Kidney capillary endothelial cell (primary cell): ENCODE data around the gene EOLA2.
"Not testable (repeated sequence)": the region's sequence is repeated elsewhere in the genome, so short reads cannot be mapped to it uniquely, and the experiment has no call there.

ENCODE experiments used
- DNase-seq: peaks from one replicate; pipeline ENCODE4 v3.0.0-alpha.2; 2018; ENCODE audit warnings: low spot score

The EOLA2 gene

DNA sequence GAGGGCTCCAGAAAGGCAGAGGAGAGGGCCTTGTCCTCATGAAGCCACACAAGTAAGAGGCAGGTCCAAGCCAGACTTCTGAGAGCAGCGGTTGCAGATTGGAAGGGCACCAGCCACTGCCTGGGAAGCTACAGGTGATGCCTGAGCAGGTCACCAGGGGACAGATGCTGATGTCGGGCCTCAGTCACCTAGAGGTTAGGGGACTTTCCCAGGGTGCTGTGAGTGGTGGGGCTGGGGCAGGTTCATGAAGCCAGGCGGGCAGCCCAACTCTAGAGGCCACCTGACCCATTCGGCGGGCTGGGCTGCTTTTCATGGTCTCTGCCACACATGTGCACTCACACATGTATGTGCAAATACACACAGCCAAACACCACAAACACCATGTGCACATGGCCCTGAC lies 5.3 kb downstream of the EOLA2 start:
- not testable (repeated sequence) for DNase-seq

DNA sequence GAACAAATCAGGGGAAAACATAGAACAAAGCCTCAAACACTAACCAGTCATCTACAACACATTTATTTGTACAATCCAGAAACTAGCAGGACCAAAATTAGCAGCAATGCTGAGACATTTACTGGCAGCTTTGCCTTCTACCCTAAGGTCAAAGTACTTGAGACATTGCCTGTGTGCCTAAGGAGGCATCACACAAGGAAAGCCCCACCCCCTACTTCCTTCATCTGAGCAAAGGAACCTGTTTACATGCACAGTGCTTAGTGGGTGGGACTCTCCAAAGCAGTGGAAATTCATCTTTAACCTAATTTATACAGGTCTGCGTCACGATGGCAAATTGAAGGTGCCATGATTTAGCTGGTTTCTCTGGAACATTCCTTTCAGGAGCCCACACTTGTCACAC lies 6.1 kb downstream of the EOLA2 start:
- DNase-seq = not testable (repeated sequence)

DNA sequence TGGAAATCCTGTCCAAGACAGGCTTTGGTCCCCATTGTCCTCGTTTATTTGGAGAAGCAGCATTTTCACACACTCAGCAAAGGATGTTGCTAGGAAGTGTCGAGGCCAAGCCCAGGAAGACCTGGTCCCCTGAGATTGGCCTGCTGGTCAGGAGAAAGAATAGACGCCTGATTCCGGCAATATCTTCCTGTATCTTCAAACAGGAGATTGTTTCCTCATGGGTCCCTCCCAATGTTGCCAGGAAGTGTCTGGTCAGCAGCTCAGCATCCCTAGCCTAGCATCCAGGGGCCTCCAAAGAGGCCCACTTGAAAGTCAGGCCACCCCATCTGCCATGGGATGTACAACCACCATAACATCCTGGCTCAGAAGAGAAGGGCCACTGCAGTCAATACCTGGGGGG lies 6.9 kb downstream of the EOLA2 start:
- not testable (repeated sequence) for DNase-seq

DNA sequence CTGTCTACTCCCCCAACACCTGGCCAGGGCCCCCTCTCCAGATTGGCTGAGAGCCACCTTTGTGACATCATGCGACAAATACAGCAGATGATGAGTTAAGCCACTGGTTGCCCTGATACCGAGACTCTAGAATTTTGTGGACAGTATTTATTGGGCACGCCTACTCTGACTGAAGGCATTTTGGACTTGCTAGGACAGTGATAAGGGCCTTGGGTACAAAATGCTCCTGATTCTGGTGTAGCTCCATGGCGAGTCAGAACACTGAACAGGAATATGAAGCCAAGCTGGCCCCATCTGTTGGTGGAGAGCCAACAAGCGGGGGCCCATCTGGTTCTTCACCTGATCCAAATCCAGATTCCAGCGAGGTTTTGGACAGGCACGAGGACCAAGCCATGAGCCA lies 8.9 kb downstream of the EOLA2 start, which contains the start of gene HSFX4:
TSS of gene HSFX4 (plus strand) at position 174 of the 400 bp plus-strand sequence. CDS start at position 246, 72 bp downstream.
- not testable (repeated sequence) for DNase-seq

DNA sequence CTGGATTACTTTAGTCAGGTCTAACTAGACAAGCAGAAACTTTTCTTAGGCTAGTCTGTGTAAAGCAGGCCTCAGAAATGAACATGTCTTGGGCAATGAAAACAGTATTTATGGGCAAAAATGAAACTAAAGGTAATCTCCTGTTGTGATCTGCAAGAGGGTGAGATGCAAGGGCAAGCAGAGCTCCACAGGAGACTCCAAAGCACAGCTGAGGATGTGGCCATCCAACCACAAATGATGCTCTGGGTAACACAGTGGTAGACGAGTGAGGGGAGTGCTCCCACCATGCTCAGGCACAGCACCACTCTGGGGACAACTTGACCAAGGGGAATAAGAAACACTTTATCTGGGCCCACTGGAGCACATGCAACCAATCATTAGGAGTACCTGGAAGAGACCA lies 9.7 kb downstream of the EOLA2 start:
- DNase-seq = not testable (repeated sequence)

DNA sequence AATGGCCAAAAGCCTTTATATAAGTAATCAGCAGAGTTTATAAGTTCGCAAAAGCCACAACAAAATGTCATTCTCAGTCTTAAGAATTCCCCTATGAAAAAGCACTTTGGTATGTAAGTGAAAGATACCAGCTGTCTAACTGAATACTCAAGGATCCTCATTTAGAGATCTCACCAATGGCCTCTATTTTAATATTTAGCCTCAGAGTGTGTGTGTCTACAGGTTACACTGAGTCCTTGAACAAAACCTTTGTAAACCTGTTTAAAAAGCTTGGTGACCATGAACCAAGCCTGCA lies 10.4 kb downstream of the EOLA2 start:
- DNase-seq = not testable (repeated sequence)

DNA sequence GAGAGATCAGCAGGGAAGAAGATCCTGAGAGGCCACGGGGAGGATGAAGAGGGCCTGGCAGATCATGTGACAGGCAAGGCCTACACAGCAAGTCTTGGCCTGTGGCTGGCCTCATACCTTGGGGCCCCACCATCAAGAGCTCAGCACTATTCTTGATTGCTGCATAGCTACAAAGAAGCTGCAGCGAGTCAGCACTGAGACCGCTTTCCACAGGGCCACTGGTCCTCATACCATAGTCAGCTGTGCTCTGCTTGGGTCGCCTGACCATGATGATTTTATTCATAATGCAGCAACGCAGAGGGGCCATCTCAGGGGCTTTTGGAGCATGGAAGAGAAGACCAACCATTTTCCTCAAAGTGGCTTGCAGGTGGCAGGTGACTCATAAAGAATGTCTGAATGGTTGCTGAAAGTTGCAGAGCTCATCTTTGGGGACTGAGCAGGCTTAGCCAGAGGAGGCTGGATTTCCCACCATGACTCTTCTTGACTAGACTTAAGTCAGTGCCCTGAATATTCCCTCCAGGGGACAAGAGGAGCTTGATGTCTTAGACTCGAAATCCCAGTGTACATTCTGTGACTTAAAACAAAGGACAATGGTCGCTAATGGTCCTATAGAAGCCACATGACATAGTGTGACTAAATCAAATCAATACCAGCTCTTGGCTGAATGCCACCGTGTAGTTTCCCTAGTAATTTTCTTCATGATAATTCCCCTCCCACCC lies 10.9 kb downstream of the EOLA2 start:
- not testable (repeated sequence) for DNase-seq

DNA sequence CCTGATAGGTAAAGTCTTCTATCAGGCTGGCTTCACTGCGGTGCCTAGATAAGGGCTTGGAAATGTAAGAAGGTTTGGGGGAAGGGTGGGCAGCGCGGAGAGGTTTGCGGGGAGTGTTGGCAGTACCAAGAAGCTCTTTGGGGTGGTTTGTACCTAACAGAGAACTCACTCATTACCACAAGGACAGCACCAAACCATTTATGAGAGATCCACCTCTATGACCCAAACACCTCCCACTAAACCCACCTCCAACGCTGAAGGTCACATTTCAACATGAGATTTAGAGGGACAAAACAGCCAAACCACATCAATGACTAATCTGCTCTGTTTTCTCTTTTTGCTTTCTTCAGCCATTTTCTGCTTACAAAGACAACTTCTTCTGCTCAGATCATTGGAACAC lies 13.9 kb downstream of the EOLA2 start:
- DNase-seq = not testable (repeated sequence)

DNA sequence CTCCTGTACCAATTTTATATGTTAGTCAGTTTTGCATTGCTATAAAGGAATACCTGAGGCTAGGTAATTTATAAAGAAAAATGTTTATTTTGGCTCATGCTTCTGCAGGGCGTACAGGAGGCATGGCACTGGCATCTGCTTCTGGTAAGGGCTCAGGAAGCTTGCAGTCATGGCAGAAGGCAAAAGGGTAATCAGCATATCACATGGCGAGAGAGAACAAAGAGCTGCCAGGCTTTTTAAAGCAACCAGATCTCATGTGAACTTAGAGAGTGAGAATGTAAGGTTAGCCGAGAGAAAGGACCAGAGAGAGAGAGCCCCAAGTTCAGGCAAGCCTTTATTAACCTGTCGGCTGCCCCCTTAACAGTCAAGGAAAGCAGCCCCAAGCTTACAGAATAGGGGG lies 14.5 kb downstream of the EOLA2 start:
- DNase-seq = not testable (repeated sequence)

DNA sequence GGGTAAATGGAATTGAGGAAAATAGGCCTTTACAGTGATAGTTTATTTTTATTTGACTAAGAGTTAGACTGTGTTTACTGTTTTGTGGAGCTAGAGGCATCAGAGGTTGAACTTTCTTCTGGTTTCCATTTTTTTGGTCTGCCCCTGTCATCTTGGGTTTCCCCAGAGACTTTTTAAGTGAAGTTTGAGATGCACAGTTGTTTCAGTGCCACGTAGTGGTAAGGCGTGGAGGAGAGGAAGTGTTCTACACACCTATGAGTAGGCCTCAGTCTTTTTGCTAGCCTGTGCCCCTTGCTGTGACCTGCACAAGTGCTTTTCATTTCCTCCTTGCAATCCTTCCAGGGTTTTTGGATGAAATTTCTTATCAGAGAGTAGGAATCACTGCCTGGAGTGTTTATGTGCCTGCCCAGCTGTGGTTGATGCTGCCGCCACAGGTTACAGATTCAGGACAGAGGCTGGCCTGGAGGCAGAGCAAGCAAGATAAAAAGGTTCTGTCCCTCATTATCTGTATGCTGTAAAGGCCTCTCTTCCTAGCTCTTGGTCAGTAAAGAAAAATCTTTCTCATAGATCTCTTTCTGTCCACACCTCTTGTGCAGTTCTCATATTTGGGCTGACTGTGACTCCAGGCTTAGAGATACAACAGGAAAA lies 21.4 kb downstream of the EOLA2 start:
- no peak for DNase-seq

DNA sequence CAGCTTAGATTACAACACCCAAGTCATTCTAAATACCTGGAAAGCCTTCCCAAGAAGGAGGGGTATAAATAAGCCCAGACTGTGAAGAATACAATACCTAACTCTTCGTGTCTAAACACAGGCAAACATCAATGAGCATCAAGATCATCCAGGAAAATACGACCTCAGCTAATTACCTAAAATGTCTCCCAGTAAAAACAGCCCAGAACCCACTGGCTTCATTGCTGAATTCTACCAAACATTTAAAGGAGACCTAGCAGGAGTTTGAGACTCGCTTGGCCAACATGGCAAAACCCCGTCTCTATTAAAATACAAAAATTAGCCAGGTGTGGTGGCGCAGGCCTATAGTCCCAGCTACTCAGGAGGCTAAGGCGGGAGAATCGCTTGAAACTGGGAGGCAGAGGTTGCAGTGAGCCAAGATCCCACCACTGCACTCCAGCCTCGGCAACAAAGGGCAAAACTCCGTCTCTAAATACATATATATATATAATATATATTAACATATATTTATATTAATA lies 28.1 kb downstream of the EOLA2 start:
- no peak for DNase-seq

DNA sequence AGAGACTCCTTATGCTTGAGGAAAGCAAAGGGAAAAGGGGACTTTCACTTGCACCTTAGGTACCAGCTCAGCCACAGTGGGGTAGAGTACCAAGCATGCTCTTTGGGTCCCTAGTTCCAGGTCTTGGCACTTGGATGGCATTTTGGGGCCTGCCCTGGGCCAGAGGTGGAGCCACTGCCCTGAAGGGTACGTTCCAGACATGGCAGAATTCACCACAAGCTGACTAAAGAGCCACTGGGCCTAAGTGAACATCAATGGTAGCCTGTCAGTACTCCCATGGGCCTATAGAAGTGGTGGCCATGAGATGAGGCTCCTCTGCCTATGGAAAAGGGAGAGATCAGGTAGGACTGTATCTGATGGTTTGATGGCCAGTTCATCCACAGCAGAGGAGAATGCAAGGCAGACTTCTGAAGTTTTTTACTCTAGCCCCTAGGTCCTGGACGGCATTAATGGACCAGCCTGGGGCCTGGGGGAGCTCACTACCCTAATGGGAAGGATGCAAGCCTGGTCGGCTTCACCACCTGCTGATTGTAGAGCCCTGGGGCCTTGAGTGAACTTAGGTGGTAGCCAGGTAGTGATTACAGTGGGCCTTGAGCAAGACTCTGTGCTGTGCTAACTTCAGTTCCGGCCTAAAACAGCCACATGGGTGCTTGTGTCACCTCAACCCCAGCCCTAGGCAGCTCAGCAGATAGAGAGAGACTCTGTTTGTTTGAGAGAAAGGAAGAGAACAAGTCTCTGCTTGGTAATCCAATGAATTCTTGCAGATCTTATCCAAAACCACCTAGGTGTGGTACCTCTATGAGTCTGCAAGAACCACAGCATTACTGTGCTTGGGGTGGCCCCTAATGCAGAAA lies 28.7 kb downstream of the EOLA2 start:
- no peak for DNase-seq

DNA sequence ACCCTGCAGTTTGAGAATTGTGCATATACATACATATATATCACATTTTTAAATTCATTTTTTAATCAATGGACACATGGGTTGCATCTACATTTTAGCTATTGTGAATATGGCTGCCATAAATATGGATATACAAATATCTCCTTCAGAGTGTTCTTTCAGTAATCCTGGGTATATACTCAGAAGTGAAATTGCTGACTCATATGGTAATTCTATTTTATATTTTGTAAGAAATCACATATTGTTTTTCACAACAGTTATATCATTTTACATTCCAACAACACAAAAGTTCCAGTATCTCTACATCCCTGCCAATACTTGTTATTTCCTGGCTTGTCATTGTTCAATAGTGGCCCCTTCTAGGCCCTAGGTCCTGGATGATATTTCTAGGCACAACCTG lies 29.6 kb downstream of the EOLA2 start:
- DNase-seq = no peak

DNA sequence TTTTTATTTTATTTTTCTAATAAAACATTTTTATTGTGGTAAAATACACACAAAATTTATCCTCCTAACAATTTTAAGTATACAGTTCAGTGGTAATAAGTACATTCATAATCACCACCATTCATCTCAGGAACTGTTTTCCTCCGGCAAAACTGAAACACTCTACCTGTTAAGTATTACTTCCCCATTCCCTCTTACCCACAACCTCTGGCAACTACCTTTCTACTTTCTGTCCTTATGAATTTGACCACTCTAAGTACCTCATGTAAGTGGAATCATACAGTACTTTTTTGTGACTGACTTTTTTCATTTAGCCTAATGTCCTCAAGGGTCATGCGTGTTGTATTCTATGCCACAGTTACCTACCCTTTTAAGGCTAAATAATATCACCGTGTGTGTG lies 30.0 kb downstream of the EOLA2 start:
- DNase-seq = no peak

DNA sequence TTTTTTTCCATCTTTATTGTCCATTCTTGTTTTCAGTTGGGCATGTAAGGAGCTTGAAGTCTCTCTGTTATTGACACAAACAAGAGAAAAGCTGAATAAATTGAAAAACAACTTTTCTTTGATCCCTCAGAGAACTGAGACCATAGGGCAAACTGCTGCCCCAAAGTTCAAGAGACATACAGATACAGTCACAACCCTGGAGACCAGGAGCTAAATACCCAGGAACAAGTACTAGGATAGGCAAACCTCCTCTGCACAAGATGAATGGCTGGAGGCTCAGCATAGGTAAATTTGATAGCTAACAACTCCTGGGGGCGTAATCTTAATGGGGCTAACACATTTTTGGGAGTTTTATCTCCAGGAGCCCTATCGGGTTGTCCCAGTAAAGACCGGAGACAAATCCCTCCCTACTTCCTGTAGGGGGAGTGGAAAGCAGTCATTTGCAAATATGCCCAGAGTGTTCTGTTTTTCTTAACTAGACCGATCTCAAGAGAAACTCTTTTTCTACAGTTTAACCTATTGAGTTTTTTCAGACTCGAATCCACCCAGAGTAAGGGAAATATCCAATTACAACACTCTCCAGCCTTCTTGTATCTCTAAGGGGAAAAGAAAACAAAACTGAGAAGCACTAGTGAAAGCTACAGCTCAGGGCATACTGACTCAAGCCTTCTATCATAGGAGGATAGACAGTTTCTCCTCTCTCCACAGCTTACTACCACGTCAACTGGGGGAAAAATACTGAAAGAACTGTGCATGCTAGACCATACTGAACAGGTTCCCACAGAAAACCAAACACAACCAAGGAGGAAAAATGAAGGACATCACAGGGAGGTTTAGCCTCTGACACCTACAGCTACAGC lies 34.2 kb downstream of the EOLA2 start:
- DNase-seq = peak; percentile 0

DNA sequence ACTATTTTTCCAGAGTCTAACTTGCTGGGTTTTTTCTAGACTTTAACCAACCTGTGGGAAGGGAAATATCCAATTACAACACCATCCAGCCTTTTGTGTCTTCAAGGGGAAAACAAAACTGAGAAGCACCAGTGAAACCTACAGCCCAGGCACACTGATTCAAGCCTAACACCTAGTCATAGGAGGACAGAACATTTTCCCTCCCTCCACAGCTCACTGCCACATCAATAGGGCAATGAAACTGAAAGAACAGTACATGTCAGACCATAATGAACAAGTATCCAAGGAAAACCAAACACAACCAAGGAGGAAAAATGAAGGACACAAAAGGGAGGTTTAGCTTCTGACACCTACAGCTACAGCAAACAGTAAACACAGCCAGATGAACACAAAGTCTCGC lies 39.7 kb downstream of the EOLA2 start:
- DNase-seq = no peak

DNA sequence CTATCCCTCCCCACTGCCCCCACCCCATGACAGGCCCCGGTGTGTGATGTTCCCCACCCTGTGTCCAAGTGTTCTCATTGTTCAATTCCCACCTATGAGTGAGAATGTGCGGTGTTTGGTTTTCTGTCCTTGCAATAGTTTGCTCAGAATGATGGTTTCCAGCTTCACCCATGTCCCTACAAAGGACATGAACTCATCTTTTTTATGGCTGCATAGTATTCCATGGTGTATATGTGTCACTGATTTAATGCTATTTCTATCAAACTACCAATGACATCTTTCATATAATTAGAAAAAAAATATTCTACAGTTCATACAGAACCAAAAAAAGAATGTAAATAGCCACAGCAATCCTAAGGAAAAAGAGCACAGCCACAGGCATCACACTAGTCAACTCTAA lies 47.5 kb downstream of the EOLA2 start:
- not testable (repeated sequence) for DNase-seq
